ENCODE measurements around the gene ZNF740.

DNA sequence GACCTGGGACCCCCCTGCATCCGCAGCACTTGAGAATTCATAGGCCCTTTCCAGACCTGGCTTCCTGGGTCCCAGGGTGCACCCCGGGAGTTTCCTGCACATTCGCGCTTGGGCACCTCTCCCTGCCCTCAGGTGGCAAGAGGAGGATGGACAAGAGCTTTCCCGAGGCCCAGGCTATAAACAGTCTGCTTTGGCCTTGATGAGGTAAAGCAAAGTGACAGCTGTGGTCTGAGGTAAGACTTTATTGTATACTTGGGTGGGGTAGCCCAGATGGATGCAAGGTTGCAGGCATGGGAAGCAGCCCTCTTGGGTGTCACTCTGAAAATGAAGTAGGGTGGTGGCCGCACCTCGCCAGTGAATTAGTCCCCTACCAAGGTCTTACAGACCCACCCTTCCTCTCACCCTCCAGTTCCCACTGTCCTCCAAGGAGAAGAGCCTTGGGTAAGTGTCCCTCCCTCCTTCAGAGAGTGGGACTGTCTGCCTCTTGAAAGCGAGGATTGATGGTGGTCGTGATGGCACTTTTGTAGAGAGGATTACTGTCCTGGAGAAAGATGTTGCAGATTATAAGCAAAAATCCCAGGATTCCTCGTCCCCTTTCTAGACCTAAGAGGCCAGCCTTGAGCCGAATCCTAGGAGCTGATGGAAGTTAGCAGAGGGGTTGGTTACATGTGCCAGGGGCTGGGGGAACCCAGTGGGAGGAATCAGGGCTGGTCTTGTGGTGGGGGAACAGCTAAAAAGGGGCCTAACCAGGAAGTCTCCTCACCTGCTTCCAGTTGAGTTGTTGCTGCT, 10.8 kb downstream of the ZNF740 start:
- TF ChIP-seq HDAC6 (IDR thresholded peaks at IDR 0.05; ENCODE audit: low read depth, low read length), result no peak
- TF ChIP-seq, protein P1, sequence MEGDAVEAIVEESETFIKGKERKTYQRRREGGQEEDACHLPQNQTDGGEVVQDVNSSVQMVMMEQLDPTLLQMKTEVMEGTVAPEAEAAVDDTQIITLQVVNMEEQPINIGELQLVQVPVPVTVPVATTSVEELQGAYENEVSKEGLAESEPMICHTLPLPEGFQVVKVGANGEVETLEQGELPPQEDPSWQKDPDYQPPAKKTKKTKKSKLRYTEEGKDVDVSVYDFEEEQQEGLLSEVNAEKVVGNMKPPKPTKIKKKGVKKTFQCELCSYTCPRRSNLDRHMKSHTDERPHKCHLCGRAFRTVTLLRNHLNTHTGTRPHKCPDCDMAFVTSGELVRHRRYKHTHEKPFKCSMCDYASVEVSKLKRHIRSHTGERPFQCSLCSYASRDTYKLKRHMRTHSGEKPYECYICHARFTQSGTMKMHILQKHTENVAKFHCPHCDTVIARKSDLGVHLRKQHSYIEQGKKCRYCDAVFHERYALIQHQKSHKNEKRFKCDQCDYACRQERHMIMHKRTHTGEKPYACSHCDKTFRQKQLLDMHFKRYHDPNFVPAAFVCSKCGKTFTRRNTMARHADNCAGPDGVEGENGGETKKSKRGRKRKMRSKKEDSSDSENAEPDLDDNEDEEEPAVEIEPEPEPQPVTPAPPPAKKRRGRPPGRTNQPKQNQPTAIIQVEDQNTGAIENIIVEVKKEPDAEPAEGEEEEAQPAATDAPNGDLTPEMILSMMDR (IDR thresholded peaks at IDR 0.05; ENCODE audit: control extremely low read depth in 1 of 3, insufficient read depth in 1 of 3, low read depth in 1 of 3, low read length in 3 of 3), result no peak
- TF ChIP-seq POLR2AphosphoS5 (IDR thresholded peaks at IDR 0.05; ENCODE audit: low read depth, low read length), result no peak
